Stimulated activated CD8-positive, alpha-beta memory T cell treated with anti-CD3 and anti-CD28 coated beads, Interleukin-15, amount 100 ng/mL, for 4 hours (primary cell): ENCODE results near the gene FGD6.
"Not testable (repeated sequence)": the region's sequence is repeated elsewhere in the genome, so short reads cannot be mapped to it uniquely, and the experiment has no call there.

Source experiments
- DNase-seq, 2 donors: peaks; one replicate each; pipeline ENCODE4 v3.0.0-alpha.2; 2020; ENCODE audit warnings: low read depth in 2 of 2

Gene FGD6

DNA sequence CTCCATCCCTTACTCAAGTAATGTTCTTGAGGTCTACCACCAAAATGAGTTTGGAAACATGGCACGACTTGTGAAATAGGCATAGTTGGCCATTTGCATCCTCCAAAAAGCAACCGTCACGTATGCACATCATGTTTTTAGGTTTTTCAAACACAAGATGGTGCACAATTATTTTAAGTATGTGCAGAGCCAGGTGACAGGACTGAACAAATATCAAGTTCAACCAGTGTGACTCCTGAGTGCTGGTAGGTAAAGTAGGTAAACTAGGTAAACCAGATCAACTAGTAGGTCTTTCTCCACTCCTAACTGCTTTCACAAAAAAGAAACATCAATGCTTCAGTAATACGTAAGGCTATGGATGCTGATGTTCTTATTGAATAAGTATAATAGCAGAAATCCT lies 39.1 kb downstream of the FGD6 start:
- no peak for DNase-seq

GRCh38 chr12:95177201-95177768 lies 40.0 kb downstream of the FGD6 start:
- DNase-seq, result no peak

GRCh38 chr12:95173392-95174251 lies 43.6 kb downstream of the FGD6 start:
- no peak for DNase-seq

DNA sequence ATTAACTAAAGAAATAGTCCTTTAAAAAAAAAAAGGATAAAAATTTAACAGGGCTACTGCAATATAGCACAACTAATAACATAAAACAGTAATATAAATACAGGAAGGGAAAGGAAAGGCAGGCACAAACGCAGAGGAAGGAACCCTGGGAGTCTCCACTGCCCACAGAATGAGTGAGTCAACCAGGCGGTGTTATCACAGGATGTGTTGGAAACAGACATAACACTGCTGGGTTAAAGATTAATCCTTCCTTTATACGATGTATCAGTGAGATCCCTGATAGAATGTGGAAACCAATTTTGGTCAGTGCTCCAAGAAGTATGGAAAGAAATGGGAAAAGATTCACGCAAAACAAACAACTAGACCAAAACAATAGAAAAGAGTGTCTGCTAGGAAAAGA lies 47.9 kb downstream of the FGD6 start:
- DNase-seq, result no peak

DNA sequence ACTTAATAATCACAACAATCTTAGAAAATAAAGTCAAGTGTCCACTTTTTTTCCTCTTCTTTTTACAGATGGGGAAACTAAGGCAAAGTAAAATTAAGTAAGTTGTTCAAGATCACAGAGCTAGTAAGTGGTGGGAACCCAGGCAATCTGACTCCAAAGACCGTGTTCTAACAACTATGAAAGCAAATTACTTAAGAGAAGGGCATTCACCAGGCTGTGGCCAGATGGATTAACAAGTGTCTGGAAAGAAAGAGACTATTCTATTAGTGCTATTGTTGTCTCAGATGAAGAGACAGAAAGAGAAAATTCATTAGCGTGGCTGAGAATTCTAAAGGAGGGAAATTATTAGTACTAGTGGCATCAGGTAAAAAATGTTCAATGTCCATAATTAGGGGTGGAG lies 48.5 kb downstream of the FGD6 start:
- no peak for DNase-seq

- no peak for DNase-seq
These were observed 52.6 kb downstream of the FGD6 start for GRCh38 chr12:95164656-95165055.

DNA sequence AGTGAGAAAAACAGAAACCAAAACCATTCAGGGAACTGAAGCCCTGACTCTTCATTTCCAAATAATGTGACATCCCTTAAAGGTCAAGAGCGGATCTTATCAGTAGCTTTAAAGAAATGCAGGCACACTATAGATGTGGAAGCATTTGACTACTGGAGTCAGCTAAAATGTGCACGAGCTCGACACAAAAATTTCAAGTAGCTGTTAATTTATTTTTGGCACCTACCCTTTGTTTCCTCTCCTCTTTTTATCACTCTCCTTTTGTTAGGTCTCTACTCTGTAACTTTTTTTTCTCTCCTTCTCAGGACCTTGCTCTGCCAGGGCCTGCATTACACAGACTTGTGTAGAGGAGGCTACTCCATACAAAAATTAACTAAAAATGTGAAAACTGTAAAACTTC lies 58.3 kb downstream of the FGD6 start:
- DNase-seq, result no peak

DNA sequence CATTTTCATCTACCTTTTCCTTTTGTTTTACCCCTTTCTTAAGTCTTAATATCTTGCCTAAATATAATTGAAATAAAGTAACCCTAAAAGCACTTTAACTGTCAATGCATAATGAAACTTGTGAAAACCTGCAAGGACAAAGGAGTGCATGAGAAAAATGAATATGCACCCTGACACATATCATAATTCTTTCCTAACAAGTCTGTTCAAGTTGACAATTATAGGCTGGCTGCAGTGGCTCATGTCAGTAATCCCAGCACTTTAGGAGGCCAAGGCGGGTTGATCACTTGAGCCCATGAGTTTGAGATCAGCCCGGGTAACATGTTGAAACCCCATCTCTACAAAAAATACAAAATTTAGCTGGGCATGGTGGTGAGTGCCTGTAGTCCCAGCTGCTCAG lies 65.4 kb downstream of the FGD6 start:
- no peak for DNase-seq

DNA sequence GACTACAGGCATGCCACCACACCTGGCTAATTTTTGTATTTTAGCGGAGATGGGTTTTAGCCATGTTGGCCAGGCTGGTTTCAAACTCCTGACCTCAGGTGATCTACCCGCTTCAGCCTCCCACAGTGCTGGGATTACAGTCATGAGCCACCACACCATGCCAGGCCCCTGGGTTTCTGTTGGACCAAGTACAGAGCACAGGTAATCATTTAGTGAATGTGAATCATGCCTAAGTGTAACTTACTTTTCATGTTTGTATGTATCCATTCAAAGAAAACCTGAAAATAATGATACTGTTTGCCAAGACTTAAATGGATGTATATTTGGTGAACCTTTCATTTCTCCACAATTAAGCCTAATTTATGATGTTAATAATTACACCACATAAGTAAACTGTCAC lies 65.9 kb downstream of the FGD6 start:
- DNase-seq, result no peak

DNA sequence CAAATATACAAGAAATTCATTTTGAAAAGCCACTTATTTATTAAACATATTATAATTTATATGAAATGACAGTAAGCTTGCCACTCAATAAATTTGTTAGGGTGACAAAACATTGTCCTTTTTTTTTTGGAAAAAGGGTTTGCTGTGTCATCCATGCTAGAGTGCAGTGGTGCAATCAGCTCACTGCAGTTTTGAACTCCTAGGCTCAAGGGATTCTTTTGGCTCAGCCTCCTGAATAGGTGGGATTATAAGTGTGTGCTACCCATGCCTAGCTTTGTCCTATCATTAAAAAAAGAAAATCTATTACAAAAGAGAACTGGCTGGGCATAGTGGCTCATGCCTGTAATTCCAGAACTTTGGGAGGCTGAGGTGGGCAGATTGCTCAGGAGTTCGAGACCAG lies 66.8 kb downstream of the FGD6 start:
- no peak for DNase-seq

- DNase-seq, result no peak
These were observed 69.4 kb downstream of the FGD6 start for GRCh38 chr12:95147866-95148265.

GRCh38 chr12:95146769-95147168 lies 70.5 kb downstream of the FGD6 start:
- no peak for DNase-seq

- no peak for DNase-seq
These were observed 73.6 kb downstream of the FGD6 start for GRCh38 chr12:95143621-95144205.

DNA sequence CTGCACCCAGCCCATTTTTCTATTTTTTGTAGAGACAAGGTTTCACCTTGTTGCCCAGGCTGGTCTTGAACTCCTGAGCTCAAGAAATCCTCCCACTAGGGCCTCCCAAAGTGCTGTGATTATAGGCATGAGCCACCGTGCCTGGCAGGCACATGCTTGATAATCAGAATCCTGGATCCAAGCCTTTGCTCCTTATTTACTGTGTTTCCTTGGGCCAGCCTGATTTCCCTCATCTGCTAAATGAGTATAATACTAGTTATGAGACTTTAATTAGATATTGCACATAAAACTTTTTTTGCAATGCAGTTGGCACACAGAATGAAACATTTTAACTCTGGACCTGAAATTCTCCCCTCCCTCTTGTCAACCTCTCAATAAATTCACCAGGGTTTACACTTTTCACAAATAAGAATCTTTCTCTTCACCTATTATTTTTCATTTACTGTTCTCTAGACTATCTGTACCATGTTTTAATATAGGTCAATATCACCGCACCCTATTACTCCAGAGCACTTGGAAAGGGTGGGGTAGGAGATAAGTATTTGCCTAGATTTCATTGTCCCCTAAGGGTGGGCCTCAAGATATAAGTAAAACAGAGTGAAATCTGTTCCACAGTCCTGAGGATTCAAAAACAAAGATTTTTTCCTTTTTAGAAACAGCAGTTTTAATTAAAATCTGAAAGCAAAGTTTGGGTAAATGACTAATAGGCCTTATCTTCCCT lies 74.7 kb downstream of the FGD6 start:
- no peak for DNase-seq

DNA sequence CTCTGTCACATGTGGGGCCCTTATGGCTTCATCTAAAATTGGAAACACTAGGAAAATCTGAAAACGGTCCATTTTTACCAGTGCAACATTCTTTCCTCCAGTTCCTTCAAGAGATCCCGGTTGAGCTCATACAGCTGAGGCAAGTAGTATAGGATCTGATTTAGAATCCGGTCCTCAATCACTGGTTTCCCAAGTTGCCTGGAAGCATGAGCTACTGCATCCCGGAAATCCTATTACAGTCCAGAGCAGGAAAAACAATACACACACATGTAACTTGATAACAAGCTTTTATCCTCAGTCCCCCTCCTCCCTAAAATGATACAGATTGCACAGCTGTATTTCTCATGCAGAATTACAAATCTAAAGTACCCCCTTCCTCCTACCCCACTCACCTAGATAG lies 76.0 kb downstream of the FGD6 start:
- DNase-seq, result no peak

- DNase-seq, result not testable (repeated sequence)
These were observed 79.2 kb downstream of the FGD6 start for GRCh38 chr12:95138031-95138430.

GRCh38 chr12:95136598-95136997 lies 80.7 kb downstream of the FGD6 start:
- no peak for DNase-seq

DNA sequence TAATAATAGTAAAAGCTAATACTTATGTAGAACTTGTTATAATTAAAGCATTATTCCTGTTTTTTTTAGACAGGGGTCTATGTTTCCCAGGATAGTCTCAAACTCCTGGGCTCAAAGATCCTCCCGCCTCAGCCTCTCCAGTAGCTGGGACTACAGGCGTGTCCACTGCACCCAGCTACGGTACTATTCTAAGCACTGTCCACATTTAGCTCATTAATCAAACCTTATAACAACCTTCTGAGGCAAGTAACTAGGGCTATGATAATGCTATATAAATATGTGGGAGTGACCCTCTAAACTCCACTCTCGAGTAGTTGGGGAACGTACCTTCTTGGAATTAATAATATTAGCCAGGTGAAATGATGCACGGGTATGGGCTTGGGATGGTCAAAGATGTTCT lies 83.2 kb downstream of the FGD6 start:
- DNase-seq, result no peak

DNA sequence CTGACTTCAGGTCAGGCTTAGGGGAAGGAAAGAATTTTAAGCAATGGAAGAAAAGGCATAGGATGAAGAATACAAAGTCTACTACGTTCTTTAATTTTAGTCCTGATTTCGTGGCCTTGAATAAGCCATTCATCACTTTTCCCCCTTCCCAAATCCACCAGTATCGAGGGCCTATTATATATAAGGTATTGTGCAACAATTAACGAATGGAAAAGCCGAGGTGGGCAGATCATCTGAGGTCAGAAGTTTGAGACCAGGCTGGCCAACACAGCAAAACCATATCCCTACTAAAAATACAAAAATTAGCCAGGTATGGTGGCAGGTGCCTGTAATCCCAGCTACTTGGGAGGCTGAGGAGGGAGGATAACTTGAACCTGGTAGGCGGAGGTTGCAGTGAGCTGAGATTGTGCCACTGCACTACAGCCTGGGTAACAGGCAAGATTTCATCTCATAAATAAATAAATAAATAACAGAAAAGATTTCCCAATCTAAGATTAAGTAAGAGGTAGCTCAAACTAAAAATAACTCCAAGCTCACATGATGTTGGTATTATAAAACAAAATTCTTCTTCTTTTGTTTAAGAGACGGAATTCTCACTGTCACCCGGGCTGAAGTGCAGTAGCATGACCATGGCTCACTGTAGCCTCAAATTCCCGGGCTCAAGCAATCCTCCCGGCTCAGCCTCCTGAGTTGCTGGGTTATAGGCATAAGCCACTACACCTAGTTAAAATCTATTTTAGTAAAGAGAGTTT lies 85.5 kb downstream of the FGD6 start:
- DNase-seq, result no peak

- no peak for DNase-seq
These were observed 87.2 kb downstream of the FGD6 start for GRCh38 chr12:95130096-95130495.

DNA sequence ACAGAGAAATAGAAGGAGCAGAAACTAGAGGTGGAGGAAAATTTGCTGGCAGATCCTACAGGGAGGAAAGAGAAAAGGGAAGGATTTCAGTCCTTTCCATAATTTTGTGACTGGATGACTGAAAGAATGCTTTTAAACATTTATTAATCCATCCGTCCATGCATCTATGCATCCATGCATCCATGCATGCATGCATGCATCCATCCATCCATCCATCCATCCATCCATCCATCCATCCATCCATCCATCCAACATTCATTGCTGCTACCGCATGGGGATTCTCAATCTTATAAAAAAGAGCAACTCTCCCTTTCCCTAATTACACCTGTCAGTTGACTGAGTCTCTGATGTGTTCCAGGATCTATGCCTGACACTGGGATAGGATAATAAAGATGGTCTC lies 88.2 kb downstream of the FGD6 start:
- no peak for DNase-seq

DNA sequence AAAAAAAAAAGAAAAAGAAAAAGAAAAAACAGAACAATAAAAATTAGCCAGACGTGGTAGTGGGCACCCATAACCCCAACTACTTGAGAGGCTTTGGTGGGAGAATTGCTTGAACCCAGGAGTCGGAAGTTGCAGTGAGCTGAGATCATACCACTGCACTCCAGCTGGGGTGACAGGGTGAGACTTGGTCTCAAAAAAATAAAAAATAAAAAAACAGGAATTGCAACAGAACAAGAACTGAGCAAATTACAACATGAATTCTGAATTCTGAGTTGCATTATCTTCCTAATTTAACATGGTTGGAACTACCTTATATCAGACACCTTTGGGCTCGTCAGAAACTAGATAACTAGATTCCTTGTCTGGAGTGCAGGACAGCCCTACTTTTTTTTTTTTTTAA lies 90.5 kb downstream of the FGD6 start:
- DNase-seq, result no peak
